Heart left ventricle (tissue), 13 donors: ENCODE data around the gene TAF1B.

Source experiments
- POLR2A ChIP-seq, 2 donors: fragments of 450-650 bp; IDR thresholded peaks; one replicate each; pipeline ENCODE4 v1.6.1; 2017; ENCODE audit warnings: antibody characterized with exemption in 2 of 2, mild to moderate bottlenecking in 2 of 2, moderate library complexity in 2 of 2
- TF ChIP-seq, protein P1 (sequence below), 12 donors: fragments of 200-600 bp; sonication (generic) in 4 of 12; IDR thresholded peaks; one replicate each; pipeline versions ENCODE4 v1.5.0 to v1.8.0; 2018 to 2022; ENCODE audit warnings: antibody characterized with exemption in 12 of 12, mild to moderate bottlenecking in 5 of 12
- donor health status: ischemic (EF 13 %, LVEDD 7.1; RV severe dilation, severe dysfunction).
- donor health status: DM: no; HTN: yes; CAD: no.
- donor health status: DM: no; HTN: no; CAD: no.
- donor health status: ischemic (EF 25% LVEDD 6.9; RV normal size, moderate dysfunction).
- donor health status: ischemic (EF 25% LVEDD 5.7; RV mildly dilated, moderate dysfunction).
- donor health status: ischemic (EF 35%, LVEDD 5.7; RV mildly dilated, moderate dysfunction).
- donor health status: nonischemic (EF 11% LVEDD 7.7; RV severe dilation, severe dysfunction).
- donor health status: DM: yes; HTN: yes; CAD: no.
- donor health status: PGD.
- donor health status: ischemic (EF 29% LVEDD 5.4; RV normal size, mild dysfunction).
- donor health status: nonischemic (EF 23%, LVEDD 6.1; RV moderate dilation, normal function).

DNA sequence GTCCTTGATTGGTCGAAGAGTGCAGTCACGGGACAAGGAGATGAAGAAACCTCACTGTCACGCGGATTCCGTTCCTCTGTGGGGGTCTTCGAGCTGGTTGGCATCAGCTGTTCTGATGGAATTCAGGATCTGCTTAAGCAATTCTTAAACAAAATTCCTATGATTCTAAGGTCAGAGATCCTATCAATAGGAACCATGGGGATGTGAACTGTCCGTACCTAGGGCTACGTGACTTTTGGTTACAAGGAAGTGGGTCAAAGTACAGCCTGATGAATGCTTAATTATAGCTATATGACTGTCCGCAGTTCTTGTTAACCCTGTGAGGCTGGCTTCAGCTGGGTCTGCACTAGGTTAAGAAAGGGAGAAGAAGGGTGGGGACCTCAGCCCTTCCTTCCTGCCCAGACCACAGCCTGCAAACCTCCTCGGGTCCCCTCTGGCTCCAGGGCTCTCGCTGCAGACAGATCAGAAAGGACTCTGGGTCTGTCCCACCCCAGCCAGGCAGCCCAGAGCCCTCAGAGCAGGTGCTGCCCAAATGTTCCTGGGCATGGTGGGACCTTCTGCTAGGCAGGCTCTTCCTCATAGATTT is 44.2 kb upstream of the TAF1B start:
- TF ChIP-seq, protein P1, sequence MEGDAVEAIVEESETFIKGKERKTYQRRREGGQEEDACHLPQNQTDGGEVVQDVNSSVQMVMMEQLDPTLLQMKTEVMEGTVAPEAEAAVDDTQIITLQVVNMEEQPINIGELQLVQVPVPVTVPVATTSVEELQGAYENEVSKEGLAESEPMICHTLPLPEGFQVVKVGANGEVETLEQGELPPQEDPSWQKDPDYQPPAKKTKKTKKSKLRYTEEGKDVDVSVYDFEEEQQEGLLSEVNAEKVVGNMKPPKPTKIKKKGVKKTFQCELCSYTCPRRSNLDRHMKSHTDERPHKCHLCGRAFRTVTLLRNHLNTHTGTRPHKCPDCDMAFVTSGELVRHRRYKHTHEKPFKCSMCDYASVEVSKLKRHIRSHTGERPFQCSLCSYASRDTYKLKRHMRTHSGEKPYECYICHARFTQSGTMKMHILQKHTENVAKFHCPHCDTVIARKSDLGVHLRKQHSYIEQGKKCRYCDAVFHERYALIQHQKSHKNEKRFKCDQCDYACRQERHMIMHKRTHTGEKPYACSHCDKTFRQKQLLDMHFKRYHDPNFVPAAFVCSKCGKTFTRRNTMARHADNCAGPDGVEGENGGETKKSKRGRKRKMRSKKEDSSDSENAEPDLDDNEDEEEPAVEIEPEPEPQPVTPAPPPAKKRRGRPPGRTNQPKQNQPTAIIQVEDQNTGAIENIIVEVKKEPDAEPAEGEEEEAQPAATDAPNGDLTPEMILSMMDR (IDR thresholded peaks at IDR 0.05), result no peak
- TF ChIP-seq POLR2A (IDR thresholded peaks at IDR 0.05), result no peak
